Islet precursor cell (in vitro differentiated cells): ENCODE measurements around the gene CNN3.
A peak's percentile ranks its signal among the peaks of the same experiment; 100 is the strongest.

Experiments
- DNase-seq: peaks from one replicate; pipeline ENCODE4 v3.0.0-alpha.2; 2018

The CNN3 gene

DNA sequence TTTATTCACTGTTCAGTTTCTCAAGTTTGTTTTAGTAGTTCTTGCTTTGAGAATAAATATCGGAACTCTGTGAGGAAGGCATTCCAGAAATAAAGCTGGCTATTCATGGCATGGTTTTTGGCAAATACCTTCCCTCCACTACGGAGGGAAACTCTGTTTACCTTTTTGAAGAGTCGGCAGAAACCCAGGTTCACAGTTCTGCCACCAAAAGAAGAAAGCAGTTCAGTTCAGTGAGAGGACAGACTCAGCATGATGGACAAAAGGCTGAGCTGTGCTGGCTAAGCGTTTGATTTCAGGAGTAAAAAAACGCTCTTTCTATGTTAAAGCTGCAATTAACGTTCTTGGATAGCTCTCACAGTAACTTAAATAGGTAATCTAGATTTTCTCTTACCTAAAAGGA lies 42.4 kb downstream of the CNN3 start:
- no peak for DNase-seq

DNA sequence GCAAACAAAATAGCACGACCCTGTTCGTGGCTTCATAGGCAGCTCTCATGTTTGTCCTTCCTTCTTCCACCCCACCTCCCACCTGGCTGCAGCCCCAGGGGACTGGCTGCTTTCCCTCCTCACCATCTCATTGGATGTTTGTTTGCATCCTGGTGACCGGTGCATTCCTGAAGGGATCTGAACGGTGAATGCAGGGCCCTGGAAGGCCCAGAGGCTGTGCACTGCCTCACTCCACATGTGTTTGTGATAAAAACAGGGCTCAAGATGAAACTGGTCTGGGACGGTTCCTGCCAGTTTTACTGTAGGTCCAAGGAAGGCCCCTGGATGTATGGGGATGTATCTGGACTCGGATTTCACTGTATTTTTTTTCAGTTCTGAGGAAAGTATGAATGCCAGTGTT lies 42.8 kb downstream of the CNN3 start:
- peak; percentile 95 for DNase-seq

DNA sequence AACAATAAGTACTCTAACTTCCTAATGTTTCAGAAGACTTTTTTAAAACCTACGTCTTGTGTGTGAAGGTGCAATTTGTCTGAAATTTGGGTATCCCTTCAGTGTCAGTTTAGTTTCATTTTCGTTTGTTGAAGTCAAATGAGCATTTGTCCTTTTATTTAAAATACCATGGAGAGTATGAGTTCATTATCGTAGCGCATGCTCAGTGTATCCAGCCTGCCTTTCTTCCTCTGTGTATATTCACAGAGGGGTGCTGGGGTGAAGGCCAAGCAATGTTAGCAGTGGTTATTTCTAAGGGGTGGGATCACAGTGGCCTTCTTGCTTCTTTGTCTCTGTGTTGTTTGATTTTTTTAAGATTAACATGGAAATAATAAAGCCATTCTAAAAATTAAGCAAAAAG lies 43.2 kb downstream of the CNN3 start:
- DNase-seq: no peak

DNA sequence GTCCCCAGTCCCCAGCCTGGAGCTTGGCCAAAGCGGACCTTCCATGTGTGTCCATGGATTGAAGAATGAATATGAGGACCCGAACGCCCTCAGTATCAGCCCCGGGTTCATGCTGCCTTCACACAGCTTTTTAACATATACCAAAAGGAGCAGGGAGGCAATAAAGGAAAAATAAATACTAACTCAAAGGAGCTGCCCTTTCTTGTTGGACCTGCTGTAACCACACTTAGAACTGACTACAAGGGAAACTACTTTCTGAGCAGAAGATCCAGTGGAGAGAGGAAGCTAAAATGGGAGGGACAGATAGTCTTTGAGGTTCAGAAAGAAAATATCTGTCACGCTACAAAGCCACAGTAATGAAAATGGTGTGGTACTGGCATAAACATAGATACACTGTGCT lies 48.6 kb downstream of the CNN3 start:
- DNase-seq: no peak

DNA sequence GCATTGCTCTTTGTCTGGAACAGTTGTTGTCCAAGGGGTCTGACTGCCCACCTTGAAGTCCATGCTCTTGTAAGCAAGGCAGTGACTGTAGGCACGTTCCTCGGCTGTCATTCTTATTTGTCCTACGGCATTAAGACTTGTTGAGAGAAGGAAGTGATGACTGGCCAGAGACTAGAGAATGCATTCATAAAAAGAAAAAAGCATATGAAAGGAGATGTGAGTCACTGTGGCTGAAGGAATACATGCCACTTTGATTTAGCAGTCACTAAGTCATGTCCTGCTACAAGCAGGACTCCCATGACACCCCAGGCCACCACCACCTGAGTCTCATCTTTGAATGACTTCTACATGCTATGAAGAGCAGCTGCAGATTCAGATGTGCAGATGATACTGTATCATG lies 50.5 kb downstream of the CNN3 start:
- DNase-seq: no peak

- DNase-seq: no peak
Observed at GRCh38 chr1:94875794-94876193, 51.1 kb downstream of the CNN3 start.

DNA sequence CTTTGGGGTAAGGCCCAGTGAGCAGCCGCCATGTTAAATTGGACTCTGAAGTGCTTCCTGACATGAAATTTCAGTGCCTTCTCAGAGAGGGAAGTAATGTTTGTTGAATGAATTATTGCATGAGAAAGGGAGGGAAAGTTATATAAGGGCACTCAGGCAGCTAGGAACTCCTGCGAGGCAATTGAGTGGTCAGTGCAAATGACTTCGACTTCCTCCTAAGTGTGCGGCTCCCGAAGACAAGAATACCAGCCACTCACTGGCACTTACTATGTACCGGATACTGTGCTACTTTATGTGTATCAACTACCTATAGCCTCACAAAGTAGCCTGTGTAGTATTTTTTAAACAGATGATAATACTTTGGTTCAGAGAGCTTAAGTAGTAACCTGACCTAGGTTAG lies 52.5 kb downstream of the CNN3 start:
- DNase-seq: no peak

DNA sequence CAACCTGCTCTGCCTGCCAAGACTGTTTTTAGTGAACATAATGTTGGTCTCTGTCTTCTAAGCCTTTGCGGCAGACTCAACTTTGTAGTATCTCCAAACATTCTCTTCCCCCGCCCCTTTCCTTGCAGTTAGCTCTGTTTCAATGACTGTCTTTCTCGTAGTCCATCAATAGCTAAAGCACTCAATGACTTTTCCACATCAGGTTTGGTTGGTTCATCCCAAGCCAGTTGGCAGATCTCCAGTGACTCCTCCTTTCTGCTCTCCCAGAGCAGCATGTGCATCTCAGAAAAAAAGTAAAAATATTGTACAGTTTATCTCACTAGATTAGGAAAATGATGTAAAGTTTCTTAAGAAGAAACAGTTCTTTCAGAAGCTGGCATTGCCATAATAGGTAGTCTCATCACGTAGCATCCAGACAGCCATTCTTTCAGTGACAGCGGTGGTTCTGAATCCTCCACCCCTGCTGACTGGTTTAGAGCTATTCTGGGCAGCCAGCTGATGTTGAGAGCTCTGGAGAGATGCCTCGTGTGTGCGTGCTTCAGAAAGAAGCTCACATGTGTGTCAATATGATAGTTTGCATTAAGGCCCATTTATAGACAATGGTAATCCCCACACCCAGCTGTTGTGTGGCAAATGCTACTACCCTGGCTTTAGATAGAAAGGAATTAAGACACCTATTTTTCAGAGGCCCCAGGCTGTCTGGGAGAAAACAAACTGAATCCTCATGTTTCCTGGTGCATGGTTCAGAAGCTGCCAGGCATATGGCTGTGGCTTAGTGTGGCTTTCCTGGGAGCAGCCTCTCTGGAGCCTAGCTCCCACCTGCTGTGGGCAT lies 53.2 kb downstream of the CNN3 start:
- no peak for DNase-seq

GRCh38 chr1:94872771-94873495 lies 54.0 kb downstream of the CNN3 start:
- DNase-seq: no peak

DNA sequence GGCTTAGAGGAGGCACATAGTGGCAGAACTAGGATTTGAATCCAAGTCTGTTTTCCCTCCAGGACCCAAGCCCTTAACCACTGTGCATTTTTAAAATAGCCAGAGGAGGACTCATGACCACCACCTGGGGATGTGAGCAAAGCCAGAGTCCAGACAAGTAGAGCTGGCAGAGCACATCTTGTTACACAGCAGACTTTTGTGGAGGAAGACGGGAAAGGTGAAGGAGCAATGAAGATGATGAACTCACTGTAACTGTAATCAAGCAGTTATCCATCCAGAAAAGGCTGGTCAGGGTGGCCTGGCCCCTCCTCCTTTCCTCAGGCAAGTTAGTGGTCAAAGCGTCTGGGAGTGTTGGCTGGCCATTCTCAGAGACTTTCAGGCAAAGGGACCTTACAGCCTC lies 55.9 kb downstream of the CNN3 start:
- peak; percentile 91 for DNase-seq

GRCh38 chr1:94866164-94866807 lies 60.6 kb downstream of the CNN3 start:
- no peak for DNase-seq

GRCh38 chr1:94865360-94865759 lies 61.5 kb downstream of the CNN3 start:
- no peak for DNase-seq

DNA sequence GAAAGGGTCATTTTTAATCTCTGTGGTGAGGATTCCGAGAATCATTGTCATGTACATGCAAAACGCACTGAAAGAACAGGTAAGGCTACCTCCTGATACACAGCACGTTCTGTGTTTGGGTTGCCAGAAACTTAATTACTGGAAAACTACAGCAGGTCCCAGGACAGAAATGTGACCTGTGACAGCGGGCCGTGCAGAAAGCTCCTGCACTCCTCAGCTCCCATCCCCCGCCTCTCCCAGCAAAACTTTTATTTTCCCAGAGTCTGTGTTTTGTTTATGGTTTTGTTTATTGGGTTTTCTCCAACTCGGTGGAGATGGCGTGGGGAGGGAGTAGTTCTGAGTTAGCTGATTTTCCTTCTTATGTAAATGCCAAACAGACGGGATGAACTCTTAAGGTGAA lies 62.1 kb downstream of the CNN3 start:
- DNase-seq: peak; percentile 81

DNA sequence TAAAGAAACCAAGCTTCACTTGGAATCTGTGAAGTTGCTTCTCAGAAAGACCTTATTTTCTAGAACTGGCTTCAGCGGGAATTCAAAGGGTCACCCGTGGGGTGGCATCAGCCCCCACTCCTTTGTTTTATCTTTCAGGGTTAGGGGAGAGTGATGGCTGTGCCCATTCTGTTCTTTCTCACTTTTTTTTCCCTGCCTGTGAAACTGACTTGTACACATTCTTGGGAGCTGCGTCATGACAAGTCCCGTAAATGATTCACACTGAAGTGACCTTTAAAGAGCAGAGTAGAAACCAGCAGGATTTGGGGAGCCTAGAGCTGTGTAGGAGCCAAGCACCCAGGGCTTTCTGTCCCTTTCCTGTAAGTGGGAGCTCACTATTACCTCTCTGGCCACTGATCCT lies 63.0 kb downstream of the CNN3 start:
- DNase-seq: peak; percentile 89

DNA sequence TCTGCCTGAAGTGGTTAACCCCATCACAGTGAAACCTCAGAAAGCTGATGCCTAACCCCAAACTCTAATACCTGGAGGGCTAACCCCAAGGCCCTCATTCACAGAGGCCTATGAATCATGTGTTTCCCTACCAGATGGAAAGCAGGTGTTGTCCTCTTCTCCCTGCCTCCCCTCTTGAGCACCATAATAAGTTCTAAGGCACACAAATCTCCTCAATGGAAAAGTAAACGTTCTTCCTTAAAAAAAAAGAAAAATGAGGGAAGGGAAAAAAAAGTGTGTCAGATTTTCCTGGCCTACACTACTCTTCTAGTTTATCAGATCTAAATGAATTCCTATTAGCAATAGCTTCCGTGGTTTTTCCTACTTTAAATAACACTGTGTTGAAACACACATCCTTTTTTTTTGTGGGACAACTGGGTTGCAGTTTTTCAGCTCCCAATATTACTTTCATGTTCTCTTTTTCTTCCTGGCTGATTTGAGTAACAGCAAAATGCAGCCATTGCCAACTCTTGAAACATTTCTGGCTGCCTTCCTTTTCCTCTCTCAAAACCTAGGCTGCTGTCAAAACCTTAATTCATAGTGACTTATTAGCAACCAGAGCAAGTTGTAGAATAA lies 63.5 kb downstream of the CNN3 start:
- DNase-seq: no peak

GRCh38 chr1:94862718-94863117 lies 64.2 kb downstream of the CNN3 start:
- no peak for DNase-seq

DNA sequence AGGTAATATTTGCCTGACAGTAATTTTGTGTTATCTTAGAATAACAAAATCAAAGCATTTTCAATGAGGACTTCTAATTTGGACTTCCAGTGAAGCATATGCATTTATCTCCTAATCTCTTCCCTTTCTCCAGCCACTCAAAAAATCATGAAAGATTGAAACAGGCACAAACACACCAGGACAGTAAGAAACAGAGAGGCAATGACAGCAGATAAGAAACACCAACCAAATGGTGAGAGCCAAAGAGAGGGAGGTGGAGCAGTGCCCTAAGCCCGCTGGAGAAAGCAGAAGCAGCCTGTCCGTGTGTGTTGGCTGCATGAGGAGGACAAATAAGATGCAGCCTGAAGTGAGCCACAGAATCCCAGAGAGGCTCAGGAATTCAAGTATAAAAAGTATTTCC lies 67.7 kb downstream of the CNN3 start:
- no peak for DNase-seq

- DNase-seq: peak; percentile 70
Observed at GRCh38 chr1:94858276-94858675, 68.6 kb downstream of the CNN3 start.

- no peak for DNase-seq
Observed at GRCh38 chr1:94856868-94857267, 70.0 kb downstream of the CNN3 start.

DNA sequence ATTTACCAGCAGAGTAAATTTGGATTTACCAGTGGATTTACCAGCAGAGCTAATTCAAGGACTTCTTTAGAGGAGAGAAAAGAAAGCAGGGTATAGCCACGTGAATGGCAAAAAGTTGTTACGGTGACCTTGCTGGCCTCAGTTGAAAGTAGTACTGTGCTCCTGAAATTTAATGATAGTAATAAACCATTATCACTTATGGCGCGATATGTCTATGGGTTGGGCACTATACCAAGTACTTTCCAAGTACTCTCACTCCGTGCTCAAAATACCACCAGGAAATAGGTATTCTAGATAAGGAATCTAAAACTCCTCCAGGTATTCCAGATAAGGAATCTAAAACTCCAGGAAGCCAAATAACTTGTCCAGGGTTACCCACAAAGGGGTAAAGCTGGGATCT lies 70.9 kb downstream of the CNN3 start:
- DNase-seq: no peak

- peak; percentile 73 for DNase-seq
Observed at GRCh38 chr1:94855307-94855700, 71.6 kb downstream of the CNN3 start.

DNA sequence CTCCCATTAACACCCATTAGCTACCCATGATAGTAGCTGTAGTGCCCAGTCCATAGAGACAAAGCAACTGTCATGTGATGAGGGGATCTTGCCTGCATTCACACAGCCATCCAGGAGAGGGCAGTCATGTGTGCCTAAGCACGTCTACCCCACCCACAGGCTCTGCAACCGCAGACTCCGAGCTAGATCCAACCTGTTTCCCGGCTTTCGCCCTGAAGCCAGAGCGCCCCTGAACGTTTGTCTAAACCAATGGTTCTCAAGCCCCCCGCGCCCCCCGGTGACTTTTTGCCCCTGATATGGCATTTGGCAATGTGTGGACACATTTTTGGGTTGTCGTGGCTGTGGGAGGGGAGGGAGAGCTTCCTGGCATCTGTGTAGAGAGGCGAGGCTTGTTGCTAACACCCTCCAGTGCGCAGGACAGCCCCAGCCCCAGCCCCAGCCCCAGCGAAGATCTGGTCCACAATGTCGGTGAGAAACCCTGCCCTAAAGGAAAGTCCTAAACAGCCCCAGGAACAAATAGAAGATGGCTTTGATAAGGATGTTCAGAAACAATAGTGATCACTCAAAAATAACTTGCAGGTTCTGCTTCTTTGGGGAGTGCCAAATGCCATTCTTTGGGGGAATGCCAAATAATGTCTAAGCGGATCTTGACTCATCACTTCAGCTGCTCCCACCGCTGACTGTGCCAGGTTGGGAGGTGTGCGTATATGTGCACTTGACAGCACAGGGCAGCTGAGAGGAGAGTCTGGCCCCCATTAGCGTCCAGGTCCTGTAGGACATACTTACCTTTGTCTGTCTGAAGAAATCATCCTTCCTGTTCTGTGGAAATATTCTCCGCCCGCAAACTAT lies 72.2 kb downstream of the CNN3 start:
- peak; percentile 93 for DNase-seq

- DNase-seq: no peak
Observed at GRCh38 chr1:94852788-94853187, 74.1 kb downstream of the CNN3 start.
